Measurements from ENCODE around the gene RRM1.

GRCh38 chr11:4071325-4071724, 23.3 kb upstream of the RRM1 start:
- TF ChIP-seq POLR2A (IDR thresholded peaks at IDR 0.05): no peak
- no peak for TF ChIP-seq CTCF (IDR thresholded peaks at IDR 0.05)
- no peak for TF ChIP-seq EP300 (IDR thresholded peaks at IDR 0.05)

Data from stomach (tissue), 4 donors.